PC-9 (cell line): ENCODE measurements around the gene CPPED1. TPM values are rescaled to one million over a fixed set of nuclear protein-coding genes. Genes with fewer than 3 reads are reported as not detected.

Experiments used
- microRNA-seq: library from miRNA; unstranded; fragments of <30 nt; microRNA quantifications from one replicate; pipeline ENCODE4 v1.2.0, GENCODE V29; 2021; ENCODE audit warnings: borderline number of aligned reads, borderline replicate concordance
- total RNA-seq: library from RNA; stranded (reverse); gene quantifications from 2 replicates; pipeline ENCODE4 v1.2.3, GENCODE V29; 2021

Gene CPPED1
- total RNA-seq, 1 experiment from 2014 or later: 66.9 TPM

Small RNAs within 50 kb of the gene (microRNA-seq; reads per million reads assigned to microRNA genes)
- gene MIR4718: not detected

Other genes starting within 250 kb of the CPPED1 start
- 64.5 and 80.5 TPM in 2 replicates for gene SHISA9, start 97.7 kb upstream of the CPPED1 start, total RNA-seq